Fibroblast of mammary gland (primary cell): Measurements from ENCODE around the gene SPRR2B.
A peak's percentile ranks its signal among the peaks of the same experiment; 100 is the strongest.
"Not testable (repeated sequence)": the region's sequence is repeated elsewhere in the genome, so short reads cannot be mapped to it uniquely, and the experiment has no call there.

Experiments
- DNase-seq: peaks from one replicate; pipeline ENCODE4 v3.0.0-alpha.2; 2010; ENCODE audit warnings: low read depth
- H3K4me3 ChIP-seq: 2 replicates; pipeline ENCODE4 v1.5.1; 2011; ENCODE audit warnings: low read depth, mild to moderate bottlenecking, low read length, moderate library complexity; ENCODE audit not compliant: control insufficient read depth
- CTCF ChIP-seq: conservative IDR thresholded peaks from 2 replicates; pipeline ENCODE4 v1.5.1; 2011; ENCODE audit warnings: low read depth, low read length, inconsistent platforms; ENCODE audit not compliant: control insufficient read depth, insufficient read depth

Gene SPRR2B

DNA sequence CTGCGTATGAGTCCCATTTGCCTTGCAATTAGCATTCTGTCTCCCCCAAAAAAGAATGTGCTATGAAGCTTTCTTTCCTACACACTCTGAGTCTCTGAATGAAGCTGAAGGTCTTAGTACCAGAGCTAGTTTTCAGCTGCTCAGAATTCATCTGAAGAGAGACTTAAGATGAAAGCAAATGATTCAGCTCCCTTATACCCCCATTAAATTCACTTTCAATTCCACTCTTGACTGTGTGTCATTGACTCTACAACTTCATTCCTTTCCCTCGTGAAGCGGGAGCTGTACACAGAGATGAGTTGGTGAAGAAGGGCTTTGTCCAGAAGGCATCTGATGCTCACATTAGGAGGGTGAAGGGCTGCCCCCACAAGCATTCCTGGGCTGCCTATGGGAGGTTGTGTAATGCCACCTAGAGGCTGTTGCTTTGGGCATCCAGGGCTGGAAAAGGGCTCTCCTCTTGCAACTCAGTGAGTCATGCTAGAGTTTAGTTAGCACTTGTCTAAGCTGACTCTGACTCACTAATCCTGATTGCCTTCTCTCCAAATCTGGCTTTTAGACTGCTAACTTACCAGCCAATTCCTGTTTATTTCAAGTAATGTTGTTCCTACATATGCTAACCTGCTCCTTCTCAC lies 38.6 kb downstream of the SPRR2B start:
- TF ChIP-seq CTCF, result peak; percentile 22
- no peak overlapping the region for H3K4me3 ChIP-seq
- DNase-seq, result peak; percentile 66

DNA sequence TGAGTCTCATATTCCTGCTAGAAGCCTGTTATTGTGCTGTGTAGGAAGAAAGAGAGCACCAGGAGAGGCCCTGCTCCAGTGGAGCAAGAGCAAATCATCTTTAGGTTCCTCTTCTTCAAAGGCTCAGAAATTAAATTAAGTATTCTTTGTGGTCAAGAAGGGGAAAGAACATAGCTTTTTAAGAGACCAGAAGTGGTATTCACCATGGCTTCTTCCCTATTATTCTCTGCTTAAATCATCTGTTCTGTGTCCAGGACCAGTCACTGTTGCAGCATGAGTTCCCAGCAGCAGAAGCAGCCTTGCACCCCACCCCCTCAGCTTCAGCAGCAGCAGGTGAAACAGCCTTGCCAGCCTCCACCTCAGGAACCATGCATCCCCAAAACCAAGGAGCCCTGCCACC lies 39.3 kb downstream of the SPRR2B start:
- H3K4me3 ChIP-seq, result no peak overlapping the region
- no peak for TF ChIP-seq CTCF
- no peak for DNase-seq

GRCh38 chr1:153030895-153031294 lies 40.5 kb downstream of the SPRR2B start, which contains the start of gene SPRR1B:
Gene SPRR1B (plus strand): TSS chr1:153031203. CDS start chr1:153032346, 1,143 bp downstream.
- DNase-seq, result no peak
- no peak for TF ChIP-seq CTCF
- no peak within 1 kb of the TSS for H3K4me3 ChIP-seq

DNA sequence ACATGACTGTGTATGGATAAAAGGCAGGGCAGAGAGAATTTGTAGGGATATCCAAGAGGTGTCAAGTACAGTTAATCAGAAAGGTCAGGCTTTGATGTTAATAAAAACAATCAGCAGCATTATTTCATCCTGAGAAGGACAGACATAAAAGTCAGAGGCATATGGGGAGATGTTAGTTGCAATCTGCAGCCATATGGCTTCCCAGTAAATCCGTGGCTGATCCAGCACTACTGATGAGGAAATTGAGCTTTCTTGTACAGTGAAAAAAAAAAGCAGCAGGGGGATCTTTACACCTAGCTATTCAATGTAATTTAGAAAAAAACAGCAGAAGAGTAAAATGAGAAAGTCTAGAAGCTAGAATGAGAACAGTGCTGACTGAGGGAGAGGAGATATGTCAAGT lies 42.6 kb downstream of the SPRR2B start:
- TF ChIP-seq CTCF, result no peak
- no peak for DNase-seq
- no peak overlapping the region for H3K4me3 ChIP-seq

DNA sequence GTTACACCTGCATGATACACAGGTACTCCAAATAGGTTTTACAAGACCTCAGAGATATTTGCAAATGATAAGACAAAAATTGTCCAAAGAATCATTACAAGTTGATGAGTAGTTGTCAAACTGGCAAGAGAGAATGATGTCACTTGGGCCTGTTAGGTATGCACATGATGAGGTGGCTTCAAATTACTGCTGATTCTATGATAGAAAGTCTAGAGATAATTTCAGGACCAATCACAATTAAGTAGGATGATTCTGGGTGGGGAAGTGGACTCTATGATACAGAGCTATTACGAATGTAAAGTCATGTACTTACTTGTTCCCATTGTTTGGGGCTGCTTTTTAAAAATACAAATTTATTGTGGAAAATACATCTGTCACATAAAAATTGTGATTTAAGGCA lies 45.6 kb downstream of the SPRR2B start:
- no peak for TF ChIP-seq CTCF
- DNase-seq, result no peak
- H3K4me3 ChIP-seq, result no peak overlapping the region

DNA sequence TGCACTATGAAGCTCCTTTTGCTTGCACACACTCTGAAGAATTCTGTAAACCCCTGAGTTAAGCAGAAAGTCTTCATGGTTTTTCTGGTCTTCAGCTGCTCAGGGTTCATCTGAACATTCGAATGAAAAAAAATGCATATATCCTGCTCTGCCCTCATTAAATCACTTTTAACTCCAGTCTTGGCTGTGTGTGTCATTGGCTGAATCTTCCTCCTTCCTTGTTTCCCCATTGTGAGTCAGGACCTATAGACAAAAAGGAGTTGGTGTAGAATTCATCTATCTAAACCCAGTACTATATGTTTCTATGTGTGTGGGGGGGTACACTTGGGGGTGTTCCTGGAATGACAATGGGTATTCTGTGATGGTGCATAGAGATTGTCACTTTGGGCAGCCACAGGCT lies 47.0 kb downstream of the SPRR2B start:
- no peak overlapping the region for H3K4me3 ChIP-seq
- DNase-seq, result no peak
- TF ChIP-seq CTCF, result no peak

DNA sequence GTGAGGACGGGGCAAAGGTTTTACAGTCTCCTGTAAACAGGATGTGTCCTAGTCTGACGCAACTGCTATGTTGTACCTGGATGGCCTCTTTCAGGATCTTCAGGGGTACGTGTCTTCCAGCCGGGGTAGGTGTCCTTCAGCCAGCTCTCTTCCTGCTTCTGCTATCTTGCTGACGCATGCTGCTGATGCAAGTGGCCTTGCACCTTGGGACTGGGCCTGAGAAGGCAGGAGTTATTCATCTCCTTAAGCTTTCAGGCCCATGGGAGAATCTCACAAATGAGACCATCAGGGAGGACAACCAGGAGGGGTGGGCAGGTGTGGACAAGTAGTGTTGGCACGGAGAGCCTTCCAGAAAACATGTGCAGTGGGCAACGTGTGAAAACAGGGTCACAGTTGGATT lies 48.3 kb downstream of the SPRR2B start:
- TF ChIP-seq CTCF, result no peak
- H3K4me3 ChIP-seq, result no peak overlapping the region
- no peak for DNase-seq

DNA sequence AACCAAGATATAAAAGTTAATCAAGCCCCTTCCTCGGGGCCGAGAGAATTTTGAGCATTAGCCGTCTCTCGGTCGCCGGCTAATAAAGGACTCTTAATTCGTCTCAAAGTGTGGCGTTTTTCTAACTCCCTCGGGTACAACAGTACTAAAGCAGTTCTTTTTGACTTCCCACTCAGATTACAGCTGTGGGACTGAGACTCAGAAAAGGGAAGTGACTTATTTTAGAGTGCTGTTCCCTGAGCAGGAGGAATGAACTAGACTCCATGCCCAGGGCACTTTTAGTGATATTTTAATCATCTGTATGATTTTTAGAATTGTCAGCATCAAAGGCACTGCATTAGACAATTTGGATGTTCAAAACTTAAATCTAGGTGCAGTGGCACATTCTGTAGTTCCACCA lies 49.1 kb downstream of the SPRR2B start:
- DNase-seq, H3K4me3 ChIP-seq: not testable (repeated sequence)

- DNase-seq, H3K4me3 ChIP-seq: not testable (repeated sequence)
These were observed 49.6 kb downstream of the SPRR2B start for GRCh38 chr1:153021829-153022228.
